ENCODE data around the gene MYO15B.

GRCh38 chr17:75650874-75651273, 63.3 kb downstream of the MYO15B start:
- TF ChIP-seq CTCF (IDR thresholded peaks at IDR 0.05) (no peak), POLR2A (IDR thresholded peaks at IDR 0.05) (no peak)

All from uterus (tissue), 2 donors.